Measurements from ENCODE around the gene BST1. TPM values are rescaled to one million over a fixed set of nuclear protein-coding genes. Genes with fewer than 3 reads are reported as not detected.

BST1 gene
- total RNA-seq, 1 donor from 2014 or later, result 4.7 TPM

DNA sequence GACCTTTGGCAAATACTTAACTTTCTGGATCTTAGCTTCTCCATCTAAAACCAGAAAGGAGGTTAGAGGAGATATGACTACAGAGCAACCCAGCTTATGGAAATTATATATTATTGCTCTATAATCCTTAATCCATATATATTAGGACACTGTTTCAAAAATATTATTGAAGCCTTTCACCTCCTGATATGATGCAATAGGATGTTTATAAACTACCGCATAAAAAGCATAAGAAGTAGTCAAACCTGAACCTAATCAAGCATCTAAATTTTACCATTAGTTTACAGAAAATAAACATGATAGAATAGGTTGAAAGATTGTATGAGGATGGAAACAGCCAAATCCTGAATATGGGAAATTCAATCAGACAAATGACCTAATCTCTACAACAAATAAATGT, 26.8 kb upstream of the BST1 start:
- no peak for DNase-seq

DNA sequence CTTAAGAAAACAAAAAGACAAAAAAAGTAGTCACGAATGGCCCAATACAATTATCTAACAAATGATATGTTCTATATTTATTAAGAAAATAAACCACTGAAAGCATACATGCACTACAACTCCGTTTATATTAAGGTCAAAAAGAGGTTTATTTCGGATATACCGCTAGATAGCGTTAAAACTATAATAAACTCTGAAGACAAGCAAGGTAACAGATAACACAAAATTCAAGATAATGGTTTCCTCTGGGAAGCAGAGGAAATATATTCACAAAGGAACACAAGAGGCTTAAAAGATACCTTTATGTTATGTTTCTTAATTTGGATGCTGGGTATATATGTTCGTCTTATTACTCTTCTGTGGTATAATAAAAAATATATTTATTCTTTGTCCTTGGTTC, 26.0 kb upstream of the BST1 start:
- no peak for DNase-seq

GRCh38 chr4:15677507-15677988, 25.3 kb upstream of the BST1 start:
- DNase-seq, result no peak

DNA sequence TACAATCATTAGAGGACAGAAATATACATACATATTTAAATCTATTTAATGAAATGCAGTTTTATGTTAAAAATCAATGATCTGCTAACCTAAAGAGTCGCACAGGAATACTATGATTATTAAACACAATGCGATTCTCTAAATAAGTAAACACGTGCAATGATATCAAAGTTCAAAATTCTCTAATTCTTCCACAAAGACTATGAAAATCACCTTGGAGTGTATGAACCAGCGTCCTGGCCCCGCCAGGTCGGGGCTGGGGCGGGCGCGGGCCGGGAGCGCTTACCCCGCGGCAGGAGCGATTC, 21.8 kb upstream of the BST1 start:
- DNase-seq, result no peak

DNA sequence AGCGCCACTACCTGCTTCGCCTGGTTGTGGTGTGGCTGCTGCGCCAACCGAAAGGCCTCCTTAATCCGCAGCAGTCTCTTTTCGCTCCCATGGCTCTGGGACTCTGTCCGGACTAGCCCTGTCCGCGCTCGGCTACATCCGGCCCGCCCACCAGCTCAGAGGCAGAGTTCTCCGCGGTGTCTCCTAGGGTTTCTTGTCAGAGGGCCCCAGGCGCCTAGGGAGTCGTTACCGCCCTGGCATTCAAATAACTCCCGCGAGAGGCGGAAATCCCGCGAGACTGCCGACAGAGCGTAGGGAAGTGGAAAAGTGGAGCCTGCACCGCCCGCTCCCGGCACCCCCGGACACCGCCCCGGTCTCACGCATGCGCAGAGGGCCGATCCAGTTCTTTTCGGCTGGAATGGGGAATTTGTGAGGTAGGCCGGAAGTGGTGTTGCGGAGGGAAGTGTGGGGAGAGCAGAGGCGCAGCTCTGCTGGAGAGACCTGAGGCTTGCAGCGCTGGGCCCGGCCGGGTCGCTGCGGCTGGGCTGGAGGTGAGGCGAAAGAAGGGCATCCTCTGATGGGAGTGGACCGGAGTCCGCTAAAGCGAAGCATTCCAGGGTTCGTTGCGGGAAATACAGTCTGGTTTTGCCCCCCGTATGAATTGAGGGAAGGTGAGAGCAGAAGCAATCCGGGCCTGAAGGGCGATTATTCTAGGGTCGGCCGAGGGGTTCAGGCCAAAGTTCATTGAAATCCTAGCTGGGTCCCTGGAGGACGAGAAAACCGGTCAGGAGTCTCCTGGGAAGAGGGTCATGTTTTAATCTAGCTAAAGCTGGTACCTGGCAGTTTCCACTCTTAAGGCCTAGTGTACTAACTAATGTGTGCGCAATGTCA, 21.3 kb upstream of the BST1 start, which contains the start of gene FAM200B:
Gene FAM200B, plus strand, starts transcription at position 456 of the 870 bp plus-strand sequence. CDS start 5,151 bp downstream, outside the sequence.
- DNase-seq, result peak; percentile 100

GRCh38 chr4:15682242-15683142, 20.4 kb upstream of the BST1 start:
- peak; percentile 21 for DNase-seq

DNA sequence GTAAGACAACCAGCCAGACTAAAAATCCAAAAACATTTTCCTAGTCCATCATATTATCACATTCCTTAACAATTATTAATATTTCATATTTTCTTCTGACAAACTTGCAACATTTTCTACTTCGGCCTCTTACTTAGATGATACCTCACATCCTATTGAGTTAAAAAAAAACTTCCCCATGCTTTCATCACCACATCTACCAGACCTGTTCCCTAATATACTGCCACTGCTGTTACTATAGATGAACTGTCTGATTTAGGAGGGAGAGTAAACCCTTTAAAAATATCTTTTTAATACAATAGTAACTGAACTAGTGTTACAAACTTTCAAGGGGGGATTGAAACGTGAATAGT, 19.7 kb upstream of the BST1 start:
- DNase-seq, result no peak

- no peak for DNase-seq
Measured at GRCh38 chr4:15684498-15684897, 18.4 kb upstream of the BST1 start.

DNA sequence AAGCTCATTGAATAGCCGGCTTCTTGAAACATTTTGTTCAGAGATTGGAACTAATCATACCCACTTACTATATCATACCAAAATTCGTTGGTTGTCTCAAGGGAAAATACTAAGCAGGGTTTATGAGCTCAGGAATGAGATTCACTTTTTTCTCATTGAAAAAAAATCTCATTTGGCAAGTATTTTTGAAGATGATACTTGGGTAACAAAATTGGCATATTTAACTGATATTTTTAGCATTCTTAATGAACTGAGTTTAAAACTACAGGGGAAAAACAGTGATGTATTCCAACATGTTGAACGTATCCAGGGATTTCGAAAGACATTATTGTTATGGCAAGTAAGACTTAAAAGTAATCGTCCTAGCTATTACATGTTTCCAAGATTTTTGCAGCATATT, 14.8 kb upstream of the BST1 start:
- DNase-seq, result no peak

GRCh38 chr4:15689540-15689939, 13.3 kb upstream of the BST1 start:
- DNase-seq, result no peak

- peak; percentile 54 for DNase-seq
Measured at GRCh38 chr4:15690020-15690809, 12.7 kb upstream of the BST1 start.

GRCh38 chr4:15691346-15692135, 11.3 kb upstream of the BST1 start:
- DNase-seq, result peak; percentile 31

GRCh38 chr4:15692602-15693001, 10.3 kb upstream of the BST1 start:
- DNase-seq, result no peak

DNA sequence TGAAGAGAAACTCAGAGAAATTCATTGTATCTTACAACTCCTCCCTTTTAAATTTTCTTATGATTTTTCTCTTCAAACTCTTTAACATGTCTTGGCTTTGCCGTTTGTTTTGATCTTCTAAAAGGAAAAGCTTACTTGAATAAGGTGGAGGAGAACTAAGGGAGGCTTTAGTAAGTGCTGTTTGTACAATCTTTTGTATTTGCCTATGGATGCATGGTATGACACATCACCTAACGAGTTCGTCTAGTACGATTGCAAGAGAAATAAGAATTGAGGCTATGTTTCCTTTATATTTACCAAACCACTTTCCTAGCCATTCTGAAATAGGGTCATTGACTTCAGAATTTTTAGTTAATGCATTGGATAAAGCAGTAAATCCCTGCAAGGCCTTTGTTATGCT, 8.4 kb upstream of the BST1 start:
- peak; percentile 26 for DNase-seq

- no peak for DNase-seq
Measured at GRCh38 chr4:15695240-15695699, 7.6 kb upstream of the BST1 start.

GRCh38 chr4:15695729-15696128, 7.1 kb upstream of the BST1 start:
- DNase-seq, result no peak

DNA sequence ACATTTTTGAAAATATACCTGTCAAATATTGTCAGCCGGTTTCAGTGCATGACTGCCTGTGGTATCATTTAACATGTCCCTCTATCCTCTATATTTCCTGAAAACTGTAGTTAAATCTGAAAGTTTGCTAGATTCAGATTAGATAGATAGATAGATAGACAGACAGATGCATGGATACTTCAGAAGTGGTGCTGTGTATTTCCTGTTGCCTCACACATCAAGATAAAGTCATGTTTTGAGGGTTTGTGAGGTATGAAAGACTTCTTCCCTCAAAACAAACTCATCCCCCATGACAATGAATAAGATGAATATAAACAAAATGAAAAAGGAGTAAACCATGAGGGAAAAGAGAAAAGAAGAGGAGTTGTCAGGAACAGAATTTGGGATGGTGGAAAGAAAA, 6.0 kb upstream of the BST1 start:
- DNase-seq, result no peak

GRCh38 chr4:15703439-15703838, 574 bp downstream of the BST1 start:
- DNase-seq, result no peak

DNA sequence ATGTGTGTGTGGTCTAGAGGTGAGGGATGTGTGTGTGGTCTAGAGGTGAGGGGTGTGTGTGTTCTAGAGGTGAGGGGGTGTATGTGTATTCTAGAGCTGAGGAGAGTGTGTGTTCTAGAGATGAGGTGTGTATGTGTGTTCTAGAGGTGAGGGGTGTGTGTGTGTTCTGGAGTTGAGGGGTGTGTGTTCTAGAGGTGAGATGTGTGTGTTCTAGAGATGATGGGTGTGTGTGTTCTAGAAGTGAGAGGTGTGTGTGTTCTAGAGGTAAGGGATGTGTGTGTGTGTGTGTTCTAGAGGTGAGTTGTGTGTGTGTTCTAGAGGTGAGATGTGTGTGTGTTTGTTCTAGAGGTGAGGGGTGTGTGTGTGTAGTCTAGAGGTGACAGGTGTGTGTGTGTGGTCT, 1.3 kb downstream of the BST1 start:
- DNase-seq, result no peak

- DNase-seq, result no peak
Measured at GRCh38 chr4:15706646-15707362, 3.9 kb downstream of the BST1 start.

- no peak for DNase-seq
Measured at GRCh38 chr4:15707363-15707715, 4.5 kb downstream of the BST1 start.
